ENCODE measurements around the gene MYL11. TPM values are rescaled to one million over a fixed set of nuclear protein-coding genes. Genes with fewer than 3 reads are reported as not detected.

The MYL11 gene
- total RNA-seq, 1 experiment from 2014 or later: not detected

GRCh38 chr16:30371248-30371816, 3.3 kb upstream of the MYL11 start:
- no peak for DNase-seq (ENCODE audit: low read depth)

GRCh38 chr16:30372038-30372712, 2.4 kb upstream of the MYL11 start:
- no peak for DNase-seq (ENCODE audit: low read depth)

GRCh38 chr16:30372725-30373124, 1.9 kb upstream of the MYL11 start:
- DNase-seq (ENCODE audit: low read depth): no peak

- DNase-seq (ENCODE audit: low read depth): no peak
Measured at GRCh38 chr16:30375864-30376263, 1.3 kb downstream of the MYL11 start.

GRCh38 chr16:30376461-30376902, 1.9 kb downstream of the MYL11 start:
- no peak for DNase-seq (ENCODE audit: low read depth)

- no peak for DNase-seq (ENCODE audit: low read depth)
Measured at GRCh38 chr16:30377050-30377811, 2.6 kb downstream of the MYL11 start.

GRCh38 chr16:30377812-30378235, 3.2 kb downstream of the MYL11 start:
- DNase-seq (ENCODE audit: low read depth): peak; percentile 81

- peak; percentile 98 for DNase-seq (ENCODE audit: low read depth)
Measured at GRCh38 chr16:30378236-30379157, 3.9 kb downstream of the MYL11 start.

- no peak for DNase-seq (ENCODE audit: low read depth)
Measured at GRCh38 chr16:30379158-30379783, 4.7 kb downstream of the MYL11 start.

- DNase-seq (ENCODE audit: low read depth): no peak
Measured at GRCh38 chr16:30380072-30380802, 5.6 kb downstream of the MYL11 start.

GRCh38 chr16:30380803-30381208, 6.2 kb downstream of the MYL11 start:
- DNase-seq (ENCODE audit: low read depth): no peak

GRCh38 chr16:30381291-30382041, 6.9 kb downstream of the MYL11 start:
- no peak for DNase-seq (ENCODE audit: low read depth)

GRCh38 chr16:30382111-30382881, 7.7 kb downstream of the MYL11 start, which contains the start of gene SEPTIN1:
SEPTIN1 (minus strand) TSS chr16:30382561; CDS start chr16:30382542, 19 bp downstream.
- no peak for DNase-seq (ENCODE audit: low read depth)

GRCh38 chr16:30383521-30383920, 8.9 kb downstream of the MYL11 start:
- DNase-seq (ENCODE audit: low read depth): no peak

- DNase-seq (ENCODE audit: low read depth): no peak
Measured at GRCh38 chr16:30394592-30395154, 20.1 kb downstream of the MYL11 start.

GRCh38 chr16:30395155-30395991, 20.8 kb downstream of the MYL11 start, which contains the start of gene ZNF48:
ZNF48 (plus strand) TSS chr16:30395420; CDS start chr16:30395795, 375 bp downstream.
- peak; percentile 66 for DNase-seq (ENCODE audit: low read depth)

- no peak for DNase-seq (ENCODE audit: low read depth)
Measured at GRCh38 chr16:30395992-30396585, 21.5 kb downstream of the MYL11 start.

Measured in Daoy (cell line).